Measurements from ENCODE around the gene CNKSR2.

CNKSR2 gene

GRCh38 chrX:21691512-21692018 lies 317.3 kb downstream of the CNKSR2 start:
- Histone ChIP-seq H3K9me3 (ENCODE audit: control insufficient read depth, insufficient read depth, low read length) (no peaks in the 10 kb centered on the region), H3K9ac (ENCODE audit: low read depth, low read length) (no peak overlapping the region), H3K36me3 (ENCODE audit: control insufficient read depth, insufficient read depth, low read length) (no peaks in the 10 kb centered on the region), H3K27me3 (ENCODE audit: control insufficient read depth, insufficient read depth, low read length) (no peaks in the 10 kb centered on the region), H3K4me3 (ENCODE audit: low read depth, low read length) (no peak overlapping the region), H3K4me1 (ENCODE audit: control insufficient read depth, insufficient read depth, low read length) (no peaks in the 10 kb centered on the region)

GRCh38 chrX:21698272-21698671 lies 324.1 kb downstream of the CNKSR2 start:
- H3K4me1 ChIP-seq (ENCODE audit: control insufficient read depth, insufficient read depth, low read length): no peaks in the 10 kb centered on the region
- no peak overlapping the region for H3K4me3 ChIP-seq (ENCODE audit: low read depth, low read length)
- no peak overlapping the region for H3K9ac ChIP-seq (ENCODE audit: low read depth, low read length)
- no peaks in the 10 kb centered on the region for H3K36me3 ChIP-seq (ENCODE audit: control insufficient read depth, insufficient read depth, low read length)
- H3K27me3 ChIP-seq (ENCODE audit: control insufficient read depth, insufficient read depth, low read length): no peaks in the 10 kb centered on the region
- no peaks in the 10 kb centered on the region for H3K9me3 ChIP-seq (ENCODE audit: control insufficient read depth, insufficient read depth, low read length)

- H3K9ac ChIP-seq (ENCODE audit: low read depth, low read length): no peak overlapping the region
- no peaks in the 10 kb centered on the region for H3K27me3 ChIP-seq (ENCODE audit: control insufficient read depth, insufficient read depth, low read length)
- no peaks in the 10 kb centered on the region for H3K9me3 ChIP-seq (ENCODE audit: control insufficient read depth, insufficient read depth, low read length)
- H3K4me1 ChIP-seq (ENCODE audit: control insufficient read depth, insufficient read depth, low read length): peaks cover 7% of the 10 kb centered on the region
- H3K36me3 ChIP-seq (ENCODE audit: control insufficient read depth, insufficient read depth, low read length): no peaks in the 10 kb centered on the region
- H3K4me3 ChIP-seq (ENCODE audit: low read depth, low read length): no peak overlapping the region
Observed at GRCh38 chrX:21699136-21699535, 324.9 kb downstream of the CNKSR2 start.

GRCh38 chrX:21700275-21700674 lies 326.1 kb downstream of the CNKSR2 start:
- H3K27me3 ChIP-seq (ENCODE audit: control insufficient read depth, insufficient read depth, low read length): no peaks in the 10 kb centered on the region
- H3K4me1 ChIP-seq (ENCODE audit: control insufficient read depth, insufficient read depth, low read length): peaks cover 8% of the 10 kb centered on the region
- no peaks in the 10 kb centered on the region for H3K36me3 ChIP-seq (ENCODE audit: control insufficient read depth, insufficient read depth, low read length)
- no peaks in the 10 kb centered on the region for H3K9me3 ChIP-seq (ENCODE audit: control insufficient read depth, insufficient read depth, low read length)
- H3K4me3 ChIP-seq (ENCODE audit: low read depth, low read length): no peak overlapping the region
- no peak overlapping the region for H3K9ac ChIP-seq (ENCODE audit: low read depth, low read length)

GRCh38 chrX:21700967-21701366 lies 326.7 kb downstream of the CNKSR2 start:
- Histone ChIP-seq H3K27me3 (ENCODE audit: control insufficient read depth, insufficient read depth, low read length) (no peaks in the 10 kb centered on the region), H3K9ac (ENCODE audit: low read depth, low read length) (no peak overlapping the region), H3K4me3 (ENCODE audit: low read depth, low read length) (no peak overlapping the region), H3K9me3 (ENCODE audit: control insufficient read depth, insufficient read depth, low read length) (no peaks in the 10 kb centered on the region), H3K4me1 (ENCODE audit: control insufficient read depth, insufficient read depth, low read length) (peaks cover 8% of the 10 kb centered on the region), H3K36me3 (ENCODE audit: control insufficient read depth, insufficient read depth, low read length) (no peaks in the 10 kb centered on the region)

GRCh38 chrX:21702725-21703124 lies 328.5 kb downstream of the CNKSR2 start:
- no peaks in the 10 kb centered on the region for H3K36me3 ChIP-seq (ENCODE audit: control insufficient read depth, insufficient read depth, low read length)

More at GRCh38 chrX:21702725-21703124, 328.5 kb downstream of the CNKSR2 start:
- Histone ChIP-seq H3K27me3 (ENCODE audit: control insufficient read depth, insufficient read depth, low read length) (no peaks in the 10 kb centered on the region), H3K4me1 (ENCODE audit: control insufficient read depth, insufficient read depth, low read length) (peaks cover 8% of the 10 kb centered on the region), H3K4me3 (ENCODE audit: low read depth, low read length) (no peak overlapping the region), H3K9ac (ENCODE audit: low read depth, low read length) (no peak overlapping the region), H3K9me3 (ENCODE audit: control insufficient read depth, insufficient read depth, low read length) (no peaks in the 10 kb centered on the region)
